Loucy (cell line): Measurements from ENCODE around the gene FAM25A.
"Not testable (repeated sequence)": the region's sequence is repeated elsewhere in the genome, so short reads cannot be mapped to it uniquely, and the experiment has no call there.

Experiments
- EZH2phosphoT487 ChIP-seq: fragments of 200-600 bp; IDR thresholded peaks from 2 replicates; pipeline ENCODE4 v1.6.1; 2018; ENCODE audit warnings: antibody characterized with exemption, mild to moderate bottlenecking, moderate library complexity, borderline replicate concordance
- TF ChIP-seq, protein P1 (sequence below): fragments of 200-600 bp; sonication (generic); conservative IDR thresholded peaks from 2 replicates; pipeline ENCODE4 v1.5.1; 2014; ENCODE audit warnings: mild to moderate bottlenecking, antibody characterized with exemption, low read length

DNA sequence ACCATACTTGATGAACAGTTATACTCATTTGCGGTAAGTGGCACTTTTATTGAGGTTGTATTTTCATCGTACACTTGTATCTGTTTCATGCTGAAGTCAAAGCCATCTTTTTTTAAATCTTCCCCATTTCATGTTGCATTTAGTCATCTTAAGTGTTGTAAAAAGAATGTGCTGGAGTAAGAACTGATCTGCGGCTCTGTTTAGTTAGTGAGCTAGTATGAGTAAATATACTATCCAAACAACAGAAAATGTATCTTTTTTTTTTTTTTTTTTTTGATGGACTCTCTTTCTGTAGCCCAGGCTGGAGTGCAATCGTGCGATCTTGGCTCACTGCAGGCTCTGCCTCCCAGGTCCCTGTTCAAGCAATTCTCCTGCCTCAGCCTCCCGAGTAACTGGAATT is 12.4 kb upstream of the FAM25A start:
- TF ChIP-seq, protein P1, sequence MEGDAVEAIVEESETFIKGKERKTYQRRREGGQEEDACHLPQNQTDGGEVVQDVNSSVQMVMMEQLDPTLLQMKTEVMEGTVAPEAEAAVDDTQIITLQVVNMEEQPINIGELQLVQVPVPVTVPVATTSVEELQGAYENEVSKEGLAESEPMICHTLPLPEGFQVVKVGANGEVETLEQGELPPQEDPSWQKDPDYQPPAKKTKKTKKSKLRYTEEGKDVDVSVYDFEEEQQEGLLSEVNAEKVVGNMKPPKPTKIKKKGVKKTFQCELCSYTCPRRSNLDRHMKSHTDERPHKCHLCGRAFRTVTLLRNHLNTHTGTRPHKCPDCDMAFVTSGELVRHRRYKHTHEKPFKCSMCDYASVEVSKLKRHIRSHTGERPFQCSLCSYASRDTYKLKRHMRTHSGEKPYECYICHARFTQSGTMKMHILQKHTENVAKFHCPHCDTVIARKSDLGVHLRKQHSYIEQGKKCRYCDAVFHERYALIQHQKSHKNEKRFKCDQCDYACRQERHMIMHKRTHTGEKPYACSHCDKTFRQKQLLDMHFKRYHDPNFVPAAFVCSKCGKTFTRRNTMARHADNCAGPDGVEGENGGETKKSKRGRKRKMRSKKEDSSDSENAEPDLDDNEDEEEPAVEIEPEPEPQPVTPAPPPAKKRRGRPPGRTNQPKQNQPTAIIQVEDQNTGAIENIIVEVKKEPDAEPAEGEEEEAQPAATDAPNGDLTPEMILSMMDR: not testable (repeated sequence)
- not testable (repeated sequence) for TF ChIP-seq EZH2phosphoT487
